ENCODE data around the gene CRISP3.
"Not testable (repeated sequence)": the region's sequence is repeated elsewhere in the genome, so short reads cannot be mapped to it uniquely, and the experiment has no call there.

Gene CRISP3, protein sequence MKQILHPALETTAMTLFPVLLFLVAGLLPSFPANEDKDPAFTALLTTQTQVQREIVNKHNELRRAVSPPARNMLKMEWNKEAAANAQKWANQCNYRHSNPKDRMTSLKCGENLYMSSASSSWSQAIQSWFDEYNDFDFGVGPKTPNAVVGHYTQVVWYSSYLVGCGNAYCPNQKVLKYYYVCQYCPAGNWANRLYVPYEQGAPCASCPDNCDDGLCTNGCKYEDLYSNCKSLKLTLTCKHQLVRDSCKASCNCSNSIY

GRCh38 chr6:49744259-49744658, at the start of gene CRISP3:
TSS of gene CRISP3 (minus strand) at chr6:49744388. CDS start at chr6:49744367, 21 bp downstream.
- no peak for FAIRE-seq

- FAIRE-seq = no peak
Observed at GRCh38 chr6:49790341-49790740, 46.2 kb upstream of the CRISP3 start.

DNA sequence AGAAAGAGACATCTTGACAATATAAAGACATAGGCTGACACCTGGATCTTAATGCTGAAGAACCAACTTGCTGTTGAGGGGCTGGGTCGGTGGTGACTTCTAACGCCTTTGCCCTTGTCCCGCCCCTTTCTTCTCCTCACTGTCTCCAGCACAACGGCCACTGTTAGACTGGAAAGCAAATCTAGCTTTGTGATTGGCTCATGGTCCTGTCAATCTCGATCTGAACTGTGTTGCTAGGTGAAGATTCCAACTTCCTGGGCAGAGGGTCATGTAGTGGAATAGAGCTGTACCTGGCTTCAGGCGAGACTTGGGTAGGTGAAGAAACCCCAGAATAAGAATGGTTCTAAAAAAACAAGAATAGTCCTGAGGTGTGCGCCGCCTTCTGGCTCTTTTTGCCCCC, 43.0 kb upstream of the CRISP3 start, which contains the start of gene PGK2:
TSS of gene PGK2 (minus strand) at position 110 of the 400 bp plus-strand sequence. CDS start at position 12, 98 bp downstream.
- FAIRE-seq = no peak

DNA sequence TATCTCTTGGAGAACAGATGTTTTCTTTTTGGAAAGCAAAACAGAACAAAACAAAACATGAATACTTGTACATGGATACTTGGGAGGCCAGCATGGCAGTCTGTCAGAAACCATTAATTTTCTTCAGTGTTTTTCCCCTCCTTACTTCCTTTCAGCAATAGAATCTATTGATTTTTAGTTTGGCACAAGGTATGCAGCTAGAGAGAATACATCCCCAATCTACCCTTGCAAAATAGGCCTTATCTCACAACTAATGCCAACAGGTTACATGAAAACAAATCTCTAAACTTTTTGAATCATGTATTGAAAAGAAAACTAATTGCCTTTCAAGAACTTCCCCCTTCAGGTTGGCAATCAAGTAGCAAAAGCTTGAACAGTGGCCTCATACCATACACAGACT, 40.1 kb upstream of the CRISP3 start:
- no peak for FAIRE-seq

- FAIRE-seq = no peak
Observed at GRCh38 chr6:49782725-49783124, 38.5 kb upstream of the CRISP3 start.

GRCh38 chr6:49782293-49782692, 38.1 kb upstream of the CRISP3 start:
- no peak for FAIRE-seq

- FAIRE-seq = no peak
Observed at GRCh38 chr6:49776444-49776843, 32.3 kb upstream of the CRISP3 start.

- no peak for FAIRE-seq
Observed at GRCh38 chr6:49775043-49775442, 30.9 kb upstream of the CRISP3 start.

- no peak for FAIRE-seq
Observed at GRCh38 chr6:49772285-49772684, 28.1 kb upstream of the CRISP3 start.

DNA sequence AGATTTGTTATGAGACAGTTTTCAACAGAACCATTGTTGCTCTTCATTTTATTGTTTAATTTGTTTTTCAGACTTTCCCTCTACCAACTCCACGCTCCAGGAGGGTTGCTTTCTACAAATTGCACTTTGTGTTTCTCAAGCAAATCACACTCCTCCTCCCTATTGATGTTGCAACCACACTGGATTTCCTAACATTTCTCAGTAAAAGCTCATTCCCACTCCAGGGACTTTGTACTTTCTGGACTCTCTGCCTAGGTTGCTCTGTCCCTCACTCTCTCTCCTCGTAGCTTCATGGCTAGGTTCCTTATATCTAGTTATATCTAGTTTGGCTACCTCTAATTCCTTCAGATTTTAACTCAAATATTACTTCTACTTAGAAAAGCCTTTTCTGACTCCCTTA, 22.6 kb upstream of the CRISP3 start:
- FAIRE-seq = no peak

GRCh38 chr6:49764571-49765236, 20.5 kb upstream of the CRISP3 start:
- FAIRE-seq = no peak

GRCh38 chr6:49743429-49743828, 759 bp downstream of the CRISP3 start:
- FAIRE-seq = no peak

DNA sequence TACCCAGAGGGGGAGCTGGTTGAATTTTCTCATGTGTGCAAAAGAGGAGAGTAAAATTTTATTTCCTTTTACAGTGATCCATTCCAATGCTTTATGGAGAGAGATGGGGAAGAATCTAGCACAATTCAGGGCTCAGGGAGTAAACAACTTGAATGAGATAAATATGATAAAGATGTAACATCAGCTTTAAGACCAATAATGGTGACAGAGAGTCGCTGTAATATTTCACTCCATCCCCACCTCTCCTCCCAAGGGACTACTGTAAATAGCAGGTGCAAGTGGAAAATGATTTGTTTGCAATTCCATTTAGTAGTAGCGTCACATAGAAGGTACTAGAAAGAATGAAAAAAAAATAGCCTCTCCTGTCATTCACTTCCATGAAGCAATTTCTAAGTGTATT, 4.8 kb downstream of the CRISP3 start:
- FAIRE-seq = no peak

DNA sequence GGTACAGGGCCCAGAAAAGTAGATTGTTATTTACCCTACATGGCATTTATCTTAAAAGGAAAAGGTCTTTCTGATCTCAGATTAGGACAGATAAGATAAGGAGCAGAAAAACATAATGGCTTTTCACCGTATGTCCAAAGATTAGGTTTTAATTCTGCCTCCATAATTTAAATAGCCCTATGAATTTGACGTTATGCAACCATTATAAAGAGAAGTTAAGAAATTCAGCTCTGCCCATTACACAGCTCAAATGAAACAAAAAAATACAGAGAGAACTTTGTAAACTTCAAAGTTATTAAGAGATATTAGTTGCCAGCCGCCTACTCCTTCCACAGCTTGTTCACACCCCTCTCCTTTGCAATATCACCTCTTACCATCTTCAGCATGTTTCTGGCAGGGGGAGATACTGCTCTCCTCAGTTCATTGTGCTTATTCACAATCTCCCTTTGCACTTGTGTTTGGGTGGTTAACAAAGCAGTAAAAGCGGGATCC, 8.1 kb downstream of the CRISP3 start:
- no peak for FAIRE-seq

GRCh38 chr6:49733680-49734079, 10.5 kb downstream of the CRISP3 start:
- FAIRE-seq = no peak

GRCh38 chr6:49732781-49733180, 11.4 kb downstream of the CRISP3 start:
- FAIRE-seq = no peak

DNA sequence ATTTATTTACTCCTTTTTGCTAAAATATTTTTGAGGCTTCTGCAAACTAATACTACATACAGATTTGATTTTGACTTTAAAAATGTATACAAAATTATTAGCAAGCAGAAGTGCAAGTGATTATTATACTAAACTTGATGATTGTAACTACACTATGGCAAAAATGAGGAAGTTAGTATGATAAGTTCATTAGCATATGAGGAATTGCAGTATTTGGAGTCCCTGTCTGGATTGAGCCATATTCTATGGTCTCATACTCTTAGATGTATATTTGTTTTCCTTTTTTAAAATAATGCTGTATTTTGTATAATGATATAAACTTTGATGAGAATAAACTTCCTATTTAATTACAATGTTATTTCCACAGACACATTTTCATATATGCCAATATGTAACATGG, 13.9 kb downstream of the CRISP3 start:
- no peak for FAIRE-seq

DNA sequence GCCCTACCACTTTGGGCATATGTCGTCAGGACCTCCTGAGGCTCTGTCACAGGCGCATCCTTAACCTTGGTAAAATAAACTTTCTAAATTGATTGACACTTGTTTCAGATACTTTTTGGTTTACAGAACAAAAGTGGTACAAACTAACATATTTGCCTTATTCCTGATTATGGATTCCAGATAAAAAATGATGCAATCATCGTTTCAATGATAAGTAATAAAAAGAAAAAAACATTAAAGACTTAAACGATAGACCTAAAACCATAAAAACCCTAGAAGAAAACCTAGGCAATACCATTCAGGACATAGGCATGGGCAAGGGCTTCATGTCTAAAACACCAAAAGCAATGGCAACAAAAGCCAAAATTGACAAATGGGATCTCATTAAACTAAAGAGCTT, 20.3 kb downstream of the CRISP3 start:
- FAIRE-seq = not testable (repeated sequence)

GRCh38 chr6:49721297-49721696, 22.9 kb downstream of the CRISP3 start:
- no peak for FAIRE-seq

GRCh38 chr6:49720372-49720771, 23.8 kb downstream of the CRISP3 start:
- no peak for FAIRE-seq

DNA sequence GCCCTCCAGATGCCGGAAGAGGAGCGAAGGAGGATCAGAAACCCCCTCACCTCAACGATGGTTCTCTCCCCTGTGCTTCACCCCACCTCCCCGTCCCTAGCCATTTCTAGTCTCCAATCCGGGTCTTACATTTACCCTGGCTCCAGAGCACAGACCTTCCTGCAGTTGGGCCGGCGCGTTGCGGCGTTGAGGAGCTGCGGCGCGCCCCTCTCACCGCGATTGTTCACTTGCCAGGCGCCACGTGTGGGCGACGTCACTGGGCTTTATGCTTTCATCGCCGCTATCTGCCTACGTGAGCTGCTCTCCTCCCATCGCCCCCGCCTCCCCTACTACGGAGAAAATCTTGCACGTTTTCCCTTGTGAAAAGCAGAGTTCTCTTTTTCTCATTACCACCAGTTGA, 30.8 kb downstream of the CRISP3 start, which contains the start of gene CRISP2:
TSS of gene CRISP2 (minus strand) at position 198 of the 400 bp plus-strand sequence. CDS start 4,347 bp downstream, outside the sequence.
- no peak for FAIRE-seq

DNA sequence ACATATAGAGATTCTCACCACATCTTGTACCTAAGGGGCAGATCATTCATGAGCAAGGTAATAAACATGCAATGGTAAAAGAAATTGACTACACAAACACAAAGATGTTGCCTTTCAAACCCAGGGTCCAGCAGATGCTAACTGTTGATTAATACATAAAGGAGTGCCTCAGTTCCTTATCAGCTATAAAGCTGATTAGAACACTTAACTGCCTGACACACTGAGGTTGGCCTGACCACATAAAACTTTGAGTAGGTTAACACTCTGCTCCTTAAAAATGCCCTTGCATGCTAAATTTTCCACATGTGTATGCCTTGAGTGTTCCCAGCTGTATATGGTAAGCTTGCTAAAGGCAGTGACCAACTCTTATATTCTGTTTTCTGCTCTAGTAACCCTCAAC, 45.7 kb downstream of the CRISP3 start:
- no peak for FAIRE-seq

DNA sequence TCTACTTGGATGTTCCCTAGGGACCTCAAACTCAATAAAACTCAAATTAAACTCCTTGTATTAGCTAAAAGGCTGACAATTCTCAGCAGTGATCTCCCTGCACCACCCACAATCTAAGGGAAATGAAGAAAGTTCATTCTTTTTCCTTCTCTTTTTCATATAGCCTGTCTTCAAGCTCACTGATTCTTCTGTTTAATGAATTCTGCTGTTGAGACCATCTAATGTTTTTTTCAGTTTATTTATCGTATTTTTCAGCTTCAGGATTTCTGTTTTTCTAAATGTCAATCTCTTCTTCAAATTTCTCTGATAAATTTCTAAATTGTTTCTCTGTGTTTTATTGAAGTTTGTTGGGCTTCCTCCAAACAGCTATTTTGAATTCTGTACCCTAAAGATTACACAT, 50.7 kb downstream of the CRISP3 start:
- FAIRE-seq = no peak

DNA sequence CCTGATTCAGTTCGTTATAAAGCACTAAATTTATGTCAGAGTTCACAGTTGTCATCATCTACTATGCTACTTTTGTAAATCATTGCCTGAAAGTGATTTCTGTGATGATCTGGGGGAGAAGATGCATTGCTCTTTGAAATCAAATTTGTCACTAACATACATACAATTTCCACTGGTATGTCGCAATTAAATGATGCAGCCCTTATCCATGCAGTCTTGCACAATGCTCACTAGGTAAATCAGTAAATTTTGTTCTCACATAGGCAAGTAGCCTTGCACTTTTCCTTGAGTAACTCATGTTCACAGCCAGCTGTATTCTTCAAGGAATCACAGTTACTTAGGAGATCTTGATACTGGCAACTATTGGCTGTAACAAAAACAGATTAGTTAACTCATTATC, 51.7 kb downstream of the CRISP3 start:
- FAIRE-seq = no peak

Measured in TTC549 (cell line).